Activated CD4-positive, alpha-beta T cell treated with anti-CD3 and anti-CD28 coated beads, Interleukin-2, amount 50 U/mL, for 1 hour (primary cell): ENCODE results near the gene SLC22A5.
A peak's percentile ranks its signal among the peaks of the same experiment; 100 is the strongest.

Experiments used
- DNase-seq: peaks from one replicate; pipeline ENCODE4 v3.0.0-alpha.2; 2020

SLC22A5 gene

GRCh38 chr5:132368186-132368585, 1.3 kb upstream of the SLC22A5 start:
- no peak for DNase-seq

- no peak for DNase-seq
Observed at GRCh38 chr5:132369007-132369473, 470 bp upstream of the SLC22A5 start.

- DNase-seq = no peak
Observed at GRCh38 chr5:132370181-132370970, 866 bp downstream of the SLC22A5 start.

- DNase-seq = no peak
Observed at GRCh38 chr5:132370971-132371602, 1.6 kb downstream of the SLC22A5 start.

GRCh38 chr5:132371603-132371994, 2.1 kb downstream of the SLC22A5 start:
- no peak for DNase-seq

GRCh38 chr5:132372127-132372526, 2.6 kb downstream of the SLC22A5 start:
- no peak for DNase-seq

- DNase-seq = no peak
Observed at GRCh38 chr5:132372542-132372941, 3.0 kb downstream of the SLC22A5 start.

GRCh38 chr5:132375957-132376356, 6.4 kb downstream of the SLC22A5 start:
- no peak for DNase-seq

- no peak for DNase-seq
Observed at GRCh38 chr5:132376694-132377641, 7.5 kb downstream of the SLC22A5 start.

GRCh38 chr5:132377738-132378137, 8.2 kb downstream of the SLC22A5 start:
- DNase-seq = no peak

GRCh38 chr5:132378580-132378979, 9.1 kb downstream of the SLC22A5 start:
- DNase-seq = no peak

- no peak for DNase-seq
Observed at GRCh38 chr5:132380047-132380446, 10.5 kb downstream of the SLC22A5 start.

GRCh38 chr5:132380741-132381140, 11.2 kb downstream of the SLC22A5 start:
- no peak for DNase-seq

GRCh38 chr5:132381614-132382013, 12.1 kb downstream of the SLC22A5 start:
- DNase-seq = no peak

GRCh38 chr5:132383261-132383660, 13.8 kb downstream of the SLC22A5 start:
- DNase-seq = no peak

- no peak for DNase-seq
Observed at GRCh38 chr5:132383984-132384383, 14.5 kb downstream of the SLC22A5 start.

- no peak for DNase-seq
Observed at GRCh38 chr5:132384506-132385050, 15.1 kb downstream of the SLC22A5 start.

- peak; percentile 57 for DNase-seq
Observed at GRCh38 chr5:132385326-132386105, 16.0 kb downstream of the SLC22A5 start.

- peak; percentile 77 for DNase-seq
Observed at GRCh38 chr5:132386644-132387286, 17.3 kb downstream of the SLC22A5 start.

- no peak for DNase-seq
Observed at GRCh38 chr5:132387640-132388117, 18.2 kb downstream of the SLC22A5 start.
